Adrenal gland (tissue), 12 donors: ENCODE results near the gene LDLRAP1. TPM values are rescaled to one million over a fixed set of nuclear protein-coding genes. Genes with fewer than 3 reads are reported as not detected.
"Not testable (repeated sequence)": the region's sequence is repeated elsewhere in the genome, so short reads cannot be mapped to it uniquely, and the experiment has no call there.

Experiments used
- DNase-seq, 7 donors: peaks; one replicate each; pipeline ENCODE4 v3.0.0-alpha.2; 2019 to 2020
- H3K27ac ChIP-seq, 5 donors: fragments of 200-600 bp; sonication (generic) in 4 of 5; 1 replicate in 3 of 5; 2 replicates in 2 of 5; pipeline versions ENCODE4 v1.5.1 to v1.8.0; 2016 to 2020; ENCODE audit warnings: mild to moderate bottlenecking in 1 of 5
- H3K27me3 ChIP-seq: fragments of 200-600 bp; 2 replicates; pipeline ENCODE4 v1.8.0; 2021
- H3K36me3 ChIP-seq, 2 donors: fragments of 200-600 bp; replicated peaks in 1 of 2; 1 replicate in 1 of 2; 2 replicates in 1 of 2; pipeline versions ENCODE4 v1.5.1 to v1.8.0; 2018 to 2022
- H3K4me1 ChIP-seq, 2 donors: fragments of 200-600 bp; replicated peaks in 1 of 2; 1 replicate in 1 of 2; 2 replicates in 1 of 2; pipeline versions ENCODE4 v1.5.1 to v1.8.0; 2018 to 2021
- H3K4me3 ChIP-seq, 4 donors: fragments of 200-600 bp; sonication (generic) in 3 of 4; one replicate each; pipeline ENCODE4 v1.5.1; 2016 to 2018
- H3K9me3 ChIP-seq, 3 donors: fragments of 200-600 bp; sonication (generic) in 1 of 3; replicated peaks in 1 of 3; 1 replicate in 2 of 3; 2 replicates in 1 of 3; pipeline versions ENCODE4 v1.5.1 to v1.8.0; 2016 to 2021
- CTCF ChIP-seq, 6 experiments: fragments of 450-650 bp in 4 of 6; fragments of 200-600 bp in 2 of 6; sonication (generic) in 1 of 6; IDR thresholded peaks; 1 replicate in 5 of 6; 2 replicates in 1 of 6; pipeline versions ENCODE4 v1.5.1 to v1.8.0; 2016 to 2021; ENCODE audit warnings: antibody characterized with exemption in 6 of 6, mild to moderate bottlenecking in 2 of 6, moderate library complexity in 1 of 6
- POLR2A ChIP-seq, 2 donors: fragments of 450-650 bp; IDR thresholded peaks; one replicate each; pipeline ENCODE4 v1.6.1; 2017; ENCODE audit warnings: antibody characterized with exemption in 2 of 2, mild to moderate bottlenecking in 2 of 2, moderate library complexity in 1 of 2
- WGBS, 4 donors: extraction: QIAGEN DNeasy Blood & Tissue Kit in 2 of 4; methylation state at CpG; one replicate each; pipeline versions ENCODE4 v1.1.5 to v1.1.7; 2013 to 2017; 5-methylcytosine and 5-hydroxymethylcytosine counted together
- intact Hi-C, 2 donors: fragments of 100-400 bp; cut with DNase I; formaldehyde crosslinking; loops; one replicate each; pipeline versions ENCODE4 v1.14.1 to v1.15.0; 2022 to 2023
- polyA plus RNA-seq, 3 donors: library from polyadenylated mRNA; stranded (reverse); fragments of 200-250 nt in 2 of 3; fragments of 350-450 nt in 1 of 3; fragmentation: Illumina TruSeq in 1 of 3; extraction: RNeasy Lipid Tissue Mini Kit (QIAGEN cat#74804) in 1 of 3; gene quantifications; one replicate each; pipeline ENCODE4 v1.2.3, GENCODE V29; 2013 to 2014
- total RNA-seq, 9 donors: library from RNA; depleted of rRNA in 4 of 9; stranded (reverse); fragments of >200 nt in 4 of 9; fragments of 120-200 nt in 1 of 9; fragmentation: NEBNext Ultra II Directional in 1 of 9; extraction: Animal tissue kit (Norgen Biotek cat#: 25700) in 1 of 9; gene quantifications; one replicate each; pipeline versions ENCODE4 v1.1.0 to v1.2.4, GENCODE V29; 2013 to 2023
- donor health status: healthy with polysubstance abuse.
- donor health status: Bipolar disorder and iron deficiency.
- donor health status: DM: yes; HTN: yes; CAD: no.
- donor health status: DM: no; HTN: no; CAD: no.
- donor health status: DM: no; HTN: no; CAD: no.
- donor health status: DM: yes; HTN: yes; CAD: no.

The LDLRAP1 gene
- total and polyA plus RNA-seq, 12 donors = 6.8 to 39.1 (median 27.3) TPM

DNA sequence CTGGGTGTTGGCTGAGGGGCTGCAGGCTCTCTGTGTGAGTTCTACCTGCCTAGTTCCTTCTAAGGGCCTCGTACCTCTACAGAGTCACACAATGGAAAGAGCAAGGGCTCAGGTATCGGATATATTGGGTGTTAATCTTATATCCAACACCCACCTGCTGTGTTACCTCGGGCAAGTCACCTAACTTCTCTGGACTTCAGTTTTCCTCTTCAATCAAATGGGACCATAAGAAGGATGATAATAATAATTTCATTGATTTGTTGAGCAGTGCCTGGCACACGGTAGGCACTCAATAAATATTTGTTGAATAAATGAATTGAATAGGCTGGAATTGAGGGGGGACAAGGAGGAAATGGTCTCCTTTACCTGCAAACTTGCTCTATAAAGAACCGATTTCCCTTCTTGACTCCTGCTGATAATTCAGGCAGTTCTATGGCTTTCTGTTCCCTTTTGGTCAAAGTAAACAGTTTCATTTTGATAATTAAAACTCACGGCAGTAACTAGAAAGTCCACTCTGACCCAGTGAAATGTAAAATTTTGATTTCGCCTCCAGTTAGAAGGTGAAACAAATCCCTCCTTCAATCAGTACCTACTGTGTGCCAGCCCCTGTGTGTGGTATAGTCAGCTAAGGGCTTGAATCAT lies 56.7 kb downstream of the LDLRAP1 start:
- Histone ChIP-seq H3K27me3 (no peaks in the 10 kb centered on the region), H3K9me3 (no peaks in the 10 kb centered on the region), H3K4me1 (no peaks in the 10 kb centered on the region), H3K4me3 (no peak overlapping the region), H3K36me3 (no peaks in the 10 kb centered on the region), H3K27ac (no peak overlapping the region)
- WGBS, 4 donors = 82 to 86% (median 84%) methylated on average over 7 of the region's 7 CpGs
- no peak for DNase-seq
- intact Hi-C loops = no loop called here
- no peak for TF ChIP-seq POLR2A (IDR thresholded peaks at IDR 0.05)
- TF ChIP-seq CTCF (IDR thresholded peaks at IDR 0.05) = no peak

DNA sequence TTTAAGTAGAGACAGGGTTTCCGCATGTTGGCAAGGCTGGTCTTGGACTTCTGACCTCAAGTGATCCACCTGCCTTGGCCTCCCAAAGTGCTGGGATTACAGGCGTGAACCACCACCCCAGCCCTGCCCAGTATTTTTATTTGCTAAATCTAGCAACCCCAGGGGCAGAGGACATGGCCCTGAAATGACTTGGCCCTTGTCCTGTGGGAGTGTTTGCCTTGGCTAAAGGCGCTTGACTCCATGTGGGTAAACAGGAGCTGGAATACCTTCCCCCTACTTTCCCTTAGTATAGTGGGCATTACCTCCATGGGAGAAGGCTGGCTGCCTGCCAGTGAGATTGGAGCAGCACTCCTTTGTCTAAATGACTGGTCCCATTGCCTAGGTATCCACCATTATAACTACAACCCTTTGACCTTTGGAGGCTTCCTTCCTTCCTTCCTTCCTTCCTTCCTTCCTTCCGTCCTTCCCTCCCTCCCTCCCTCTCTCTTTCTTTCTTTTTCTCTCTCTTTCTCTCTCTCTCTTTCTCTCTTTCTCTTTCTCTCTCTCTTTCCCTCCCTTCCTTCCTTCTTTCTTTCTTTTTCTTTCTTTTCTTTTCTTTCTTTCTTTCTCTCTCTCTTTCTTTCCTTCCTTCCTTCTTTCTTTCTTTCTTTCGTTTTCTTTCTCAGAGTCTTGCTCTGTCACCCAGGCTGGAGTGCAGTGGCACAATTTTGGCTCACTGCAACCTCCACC lies 57.7 kb downstream of the LDLRAP1 start:
- H3K9me3 ChIP-seq, H3K27ac ChIP-seq, H3K36me3 ChIP-seq, intact Hi-C loops, H3K4me3 ChIP-seq, DNase-seq, H3K4me1 ChIP-seq, H3K27me3 ChIP-seq: not testable (repeated sequence)
- 79 to 83% (median 80%) methylated on average over 5 of the region's 5 CpGs for WGBS, 4 donors

- H3K27ac ChIP-seq, DNase-seq, H3K4me1 ChIP-seq, intact Hi-C loops, H3K27me3 ChIP-seq, H3K9me3 ChIP-seq, H3K36me3 ChIP-seq, H3K4me3 ChIP-seq: not testable (repeated sequence)
- WGBS, 4 donors = 89 to 93% methylated on average over 25 to 31 of the region's 55 CpGs; no CpG with 5 or more reads in 2 of the 4 donors
Measured at GRCh38 chr1:25603779-25604538, 60.6 kb downstream of the LDLRAP1 start.

DNA sequence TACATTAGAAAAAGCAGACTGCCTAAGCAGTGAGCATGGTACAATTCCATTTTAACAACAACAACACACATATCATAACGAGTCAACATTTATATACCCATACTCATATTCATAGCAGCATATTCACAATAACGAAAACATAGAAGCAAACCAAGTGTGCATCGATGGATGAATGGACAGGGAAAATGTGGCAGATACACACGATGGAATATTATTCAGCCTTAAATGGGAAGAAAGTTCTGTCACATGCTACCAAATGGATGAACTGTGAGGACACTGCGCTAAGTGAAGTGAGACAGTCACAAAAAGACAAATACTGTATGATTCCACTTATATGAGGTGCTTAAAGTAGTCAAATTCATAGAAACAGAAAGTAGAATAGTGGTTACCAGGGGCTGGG lies 63.7 kb downstream of the LDLRAP1 start:
- Histone ChIP-seq H3K4me1 (peaks cover 0 to 13% of the 10 kb centered on the region in 2 donors), H3K36me3 (no peaks in the 10 kb centered on the region), H3K9me3 (no peaks in the 10 kb centered on the region), H3K27ac (no peak overlapping the region), H3K27me3 (no peaks in the 10 kb centered on the region), H3K4me3 (no peak overlapping the region)
- TF ChIP-seq POLR2A (IDR thresholded peaks at IDR 0.05) (no peak), CTCF (IDR thresholded peaks at IDR 0.05) (no peak)
- intact Hi-C loops = loop anchor here in 1 of 2 donors (5.0 kb wide), 1 partner anchor 140 kb away; no protein-coding TSS in a partner anchor
- no peak for DNase-seq
- 86 to 93% (median 88%) methylated on average over 5 of the region's 5 CpGs for WGBS, 4 donors
